ENCODE data around the gene KCNC3. TPM values are rescaled to one million over a fixed set of nuclear protein-coding genes. Genes with fewer than 3 reads are reported as not detected.
A peak's percentile ranks its signal among the peaks of the same experiment; 100 is the strongest.

KCNC3 gene
- total and polyA plus RNA-seq, 2 of the 13 experiments (the other 11 are each of a cell fraction or from before 2014, with no cell fraction given) = 0.29 to 1.7 TPM

DNA sequence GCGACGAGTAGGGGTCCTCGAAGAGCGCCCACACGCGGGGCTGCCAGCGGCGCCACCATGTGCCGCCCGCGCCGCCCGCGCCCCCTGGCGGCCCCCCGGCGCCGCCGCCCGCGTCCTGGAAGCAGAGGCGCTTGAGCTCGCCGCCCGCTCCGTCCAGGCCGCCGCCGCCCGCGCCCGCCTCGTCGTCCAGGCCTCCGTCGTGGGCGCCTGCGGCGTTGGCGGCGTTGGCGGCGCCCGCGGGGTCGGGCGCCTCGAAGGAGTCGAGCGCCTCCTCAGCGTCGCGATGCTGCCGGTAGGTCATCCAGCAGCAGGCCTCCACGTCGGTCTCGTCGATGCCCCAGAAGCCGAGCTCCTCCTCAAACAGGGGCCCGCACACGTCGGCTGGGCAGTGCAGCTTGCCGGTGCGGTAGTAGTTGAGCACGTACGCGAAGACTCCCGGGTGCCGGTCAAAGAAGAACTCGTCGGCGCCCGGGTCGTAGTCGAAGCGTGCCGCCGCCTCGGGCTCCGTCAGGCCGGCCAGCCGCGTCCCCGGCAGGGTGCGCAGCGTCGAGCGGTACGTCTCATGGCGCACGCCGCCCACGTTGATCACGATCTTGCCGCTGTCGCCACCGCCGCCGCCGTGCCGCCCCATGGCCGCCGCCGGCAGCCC lies 829 bp downstream of the KCNC3 start (continued):
- peak; percentile 55; the same call in 1 of the 2 replicates for TF ChIP-seq NFKB2 (CRISPR knock-in tag; IDR thresholded peaks at IDR 0.05; ENCODE audit: borderline replicate concordance)
- no peak for TF ChIP-seq NAIF1 (CRISPR knock-in tag; IDR thresholded peaks at IDR 0.05; ENCODE audit: borderline replicate concordance)
- no peak for TF ChIP-seq MED13 (CRISPR knock-in tag; IDR thresholded peaks at IDR 0.05)
- no peak for TF ChIP-seq ERF (CRISPR knock-in tag; IDR thresholded peaks at IDR 0.05)
- TF ChIP-seq SRY (CRISPR knock-in tag; IDR thresholded peaks at IDR 0.05) = 0 out of 2 replicates have a peak, but pooled peaks have one; percentile 32
- TF ChIP-seq ZNF782 (CRISPR knock-in tag; IDR thresholded peaks at IDR 0.05; ENCODE audit: borderline replicate concordance) = no peak
- no peak; the same call in 1 of the 2 replicates for TF ChIP-seq ZNF773 (CRISPR knock-in tag; IDR thresholded peaks at IDR 0.05; ENCODE audit: borderline replicate concordance)
- no peak for TF ChIP-seq RFX1 (IDR thresholded peaks at IDR 0.05)
- TF ChIP-seq ZNF253 (CRISPR knock-in tag; IDR thresholded peaks at IDR 0.05; ENCODE audit: borderline replicate concordance) = no peak
- no peak for TF ChIP-seq SNAI1 (CRISPR knock-in tag; IDR thresholded peaks at IDR 0.05; ENCODE audit: borderline replicate concordance)
- TF ChIP-seq, protein P1, sequence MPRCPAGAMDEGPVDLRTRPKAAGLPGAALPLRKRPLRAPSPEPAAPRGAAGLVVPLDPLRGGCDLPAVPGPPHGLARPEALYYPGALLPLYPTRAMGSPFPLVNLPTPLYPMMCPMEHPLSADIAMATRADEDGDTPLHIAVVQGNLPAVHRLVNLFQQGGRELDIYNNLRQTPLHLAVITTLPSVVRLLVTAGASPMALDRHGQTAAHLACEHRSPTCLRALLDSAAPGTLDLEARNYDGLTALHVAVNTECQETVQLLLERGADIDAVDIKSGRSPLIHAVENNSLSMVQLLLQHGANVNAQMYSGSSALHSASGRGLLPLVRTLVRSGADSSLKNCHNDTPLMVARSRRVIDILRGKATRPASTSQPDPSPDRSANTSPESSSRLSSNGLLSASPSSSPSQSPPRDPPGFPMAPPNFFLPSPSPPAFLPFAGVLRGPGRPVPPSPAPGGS (CRISPR knock-in tag; IDR thresholded peaks at IDR 0.05) = no peak
- TF ChIP-seq, protein P2, sequence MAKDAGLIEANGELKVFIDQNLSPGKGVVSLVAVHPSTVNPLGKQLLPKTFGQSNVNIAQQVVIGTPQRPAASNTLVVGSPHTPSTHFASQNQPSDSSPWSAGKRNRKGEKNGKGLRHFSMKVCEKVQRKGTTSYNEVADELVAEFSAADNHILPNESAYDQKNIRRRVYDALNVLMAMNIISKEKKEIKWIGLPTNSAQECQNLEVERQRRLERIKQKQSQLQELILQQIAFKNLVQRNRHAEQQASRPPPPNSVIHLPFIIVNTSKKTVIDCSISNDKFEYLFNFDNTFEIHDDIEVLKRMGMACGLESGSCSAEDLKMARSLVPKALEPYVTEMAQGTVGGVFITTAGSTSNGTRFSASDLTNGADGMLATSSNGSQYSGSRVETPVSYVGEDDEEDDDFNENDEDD (CRISPR knock-in tag; IDR thresholded peaks at IDR 0.05; ENCODE audit: borderline replicate concordance) = peak; percentile 54; the same call in 1 of the 2 replicates
- peak; percentile 97 for TF ChIP-seq ZNF777 (CRISPR knock-in tag; IDR thresholded peaks at IDR 0.05)
- TF ChIP-seq, protein P3, sequence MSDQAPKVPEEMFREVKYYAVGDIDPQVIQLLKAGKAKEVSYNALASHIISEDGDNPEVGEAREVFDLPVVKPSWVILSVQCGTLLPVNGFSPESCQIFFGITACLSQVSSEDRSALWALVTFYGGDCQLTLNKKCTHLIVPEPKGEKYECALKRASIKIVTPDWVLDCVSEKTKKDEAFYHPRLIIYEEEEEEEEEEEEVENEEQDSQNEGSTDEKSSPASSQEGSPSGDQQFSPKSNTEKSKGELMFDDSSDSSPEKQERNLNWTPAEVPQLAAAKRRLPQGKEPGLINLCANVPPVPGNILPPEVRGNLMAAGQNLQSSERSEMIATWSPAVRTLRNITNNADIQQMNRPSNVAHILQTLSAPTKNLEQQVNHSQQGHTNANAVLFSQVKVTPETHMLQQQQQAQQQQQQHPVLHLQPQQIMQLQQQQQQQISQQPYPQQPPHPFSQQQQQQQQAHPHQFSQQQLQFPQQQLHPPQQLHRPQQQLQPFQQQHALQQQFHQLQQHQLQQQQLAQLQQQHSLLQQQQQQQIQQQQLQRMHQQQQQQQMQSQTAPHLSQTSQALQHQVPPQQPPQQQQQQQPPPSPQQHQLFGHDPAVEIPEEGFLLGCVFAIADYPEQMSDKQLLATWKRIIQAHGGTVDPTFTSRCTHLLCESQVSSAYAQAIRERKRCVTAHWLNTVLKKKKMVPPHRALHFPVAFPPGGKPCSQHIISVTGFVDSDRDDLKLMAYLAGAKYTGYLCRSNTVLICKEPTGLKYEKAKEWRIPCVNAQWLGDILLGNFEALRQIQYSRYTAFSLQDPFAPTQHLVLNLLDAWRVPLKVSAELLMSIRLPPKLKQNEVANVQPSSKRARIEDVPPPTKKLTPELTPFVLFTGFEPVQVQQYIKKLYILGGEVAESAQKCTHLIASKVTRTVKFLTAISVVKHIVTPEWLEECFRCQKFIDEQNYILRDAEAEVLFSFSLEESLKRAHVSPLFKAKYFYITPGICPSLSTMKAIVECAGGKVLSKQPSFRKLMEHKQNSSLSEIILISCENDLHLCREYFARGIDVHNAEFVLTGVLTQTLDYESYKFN (CRISPR knock-in tag; conservative IDR thresholded peaks at IDR 0.05) = no peak
- no peak for TF ChIP-seq FOXK1 (CRISPR knock-in tag; IDR thresholded peaks at IDR 0.05; ENCODE audit: borderline replicate concordance, low read depth)
- TF ChIP-seq SOX13 (IDR thresholded peaks at IDR 0.05) = no peak
- no peak for TF ChIP-seq SOX13 (CRISPR knock-in tag; conservative IDR thresholded peaks at IDR 0.05 in 1 of 2, IDR thresholded peaks at IDR 0.05 in 1 of 2)
- TF ChIP-seq, protein P4, sequence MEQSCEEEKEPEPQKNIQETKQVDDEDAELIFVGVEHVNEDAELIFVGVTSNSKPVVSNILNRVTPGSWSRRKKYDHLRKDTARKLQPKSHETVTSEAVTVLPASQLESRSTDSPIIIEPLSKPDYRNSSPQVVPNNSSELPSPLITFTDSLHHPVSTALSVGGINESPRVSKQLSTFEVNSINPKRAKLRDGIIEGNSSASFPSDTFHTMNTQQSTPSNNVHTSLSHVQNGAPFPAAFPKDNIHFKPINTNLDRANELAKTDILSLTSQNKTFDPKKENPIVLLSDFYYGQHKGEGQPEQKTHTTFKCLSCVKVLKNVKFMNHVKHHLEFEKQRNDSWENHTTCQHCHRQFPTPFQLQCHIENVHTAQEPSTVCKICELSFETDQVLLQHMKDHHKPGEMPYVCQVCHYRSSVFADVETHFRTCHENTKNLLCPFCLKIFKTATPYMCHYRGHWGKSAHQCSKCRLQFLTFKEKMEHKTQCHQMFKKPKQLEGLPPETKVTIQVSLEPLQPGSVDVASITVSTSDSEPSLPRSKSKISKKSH (CRISPR knock-in tag; IDR thresholded peaks at IDR 0.05; ENCODE audit: borderline replicate concordance) = 0 out of 2 replicates have a peak, but pooled peaks have one; percentile 30
- TF ChIP-seq, protein P5, sequence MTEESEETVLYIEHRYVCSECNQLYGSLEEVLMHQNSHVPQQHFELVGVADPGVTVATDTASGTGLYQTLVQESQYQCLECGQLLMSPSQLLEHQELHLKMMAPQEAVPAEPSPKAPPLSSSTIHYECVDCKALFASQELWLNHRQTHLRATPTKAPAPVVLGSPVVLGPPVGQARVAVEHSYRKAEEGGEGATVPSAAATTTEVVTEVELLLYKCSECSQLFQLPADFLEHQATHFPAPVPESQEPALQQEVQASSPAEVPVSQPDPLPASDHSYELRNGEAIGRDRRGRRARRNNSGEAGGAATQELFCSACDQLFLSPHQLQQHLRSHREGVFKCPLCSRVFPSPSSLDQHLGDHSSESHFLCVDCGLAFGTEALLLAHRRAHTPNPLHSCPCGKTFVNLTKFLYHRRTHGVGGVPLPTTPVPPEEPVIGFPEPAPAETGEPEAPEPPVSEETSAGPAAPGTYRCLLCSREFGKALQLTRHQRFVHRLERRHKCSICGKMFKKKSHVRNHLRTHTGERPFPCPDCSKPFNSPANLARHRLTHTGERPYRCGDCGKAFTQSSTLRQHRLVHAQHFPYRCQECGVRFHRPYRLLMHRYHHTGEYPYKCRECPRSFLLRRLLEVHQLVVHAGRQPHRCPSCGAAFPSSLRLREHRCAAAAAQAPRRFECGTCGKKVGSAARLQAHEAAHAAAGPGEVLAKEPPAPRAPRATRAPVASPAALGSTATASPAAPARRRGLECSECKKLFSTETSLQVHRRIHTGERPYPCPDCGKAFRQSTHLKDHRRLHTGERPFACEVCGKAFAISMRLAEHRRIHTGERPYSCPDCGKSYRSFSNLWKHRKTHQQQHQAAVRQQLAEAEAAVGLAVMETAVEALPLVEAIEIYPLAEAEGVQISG (CRISPR knock-in tag; IDR thresholded peaks at IDR 0.05) = peak; percentile 27; the same call in 1 of the 2 replicates

Measured in HepG2 (cell line).